Measurements from ENCODE around the gene SAMD14. TPM values are rescaled to one million over a fixed set of nuclear protein-coding genes. Genes with fewer than 3 reads are reported as not detected.

The SAMD14 gene
- total RNA-seq, 1 donor from 2014 or later: 5.5 TPM

GRCh38 chr17:50165466-50165865 is 35.5 kb upstream of the SAMD14 start:
- DNase-seq (ENCODE audit: low spot score): no peak

DNA sequence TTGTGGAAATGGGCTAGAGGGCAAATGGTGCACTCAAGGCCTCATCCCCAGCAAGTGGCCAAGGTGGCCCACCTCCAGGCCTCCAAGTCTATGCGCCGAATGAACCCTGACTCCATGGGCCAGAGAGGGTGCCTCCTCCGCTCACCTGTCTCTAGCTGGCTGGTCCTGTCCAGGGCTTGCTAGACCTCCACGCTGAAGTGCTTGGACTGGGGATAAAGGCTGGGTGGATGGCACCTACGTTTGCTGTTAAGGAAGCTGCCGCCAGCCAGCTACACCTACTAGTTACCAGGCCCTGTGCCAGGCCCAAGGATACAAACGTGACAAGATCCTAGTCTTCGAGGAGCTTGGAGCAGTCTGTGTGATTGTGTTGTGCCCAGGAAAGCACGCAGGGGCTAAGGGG is 35.1 kb upstream of the SAMD14 start:
- DNase-seq (ENCODE audit: low spot score): no peak

DNA sequence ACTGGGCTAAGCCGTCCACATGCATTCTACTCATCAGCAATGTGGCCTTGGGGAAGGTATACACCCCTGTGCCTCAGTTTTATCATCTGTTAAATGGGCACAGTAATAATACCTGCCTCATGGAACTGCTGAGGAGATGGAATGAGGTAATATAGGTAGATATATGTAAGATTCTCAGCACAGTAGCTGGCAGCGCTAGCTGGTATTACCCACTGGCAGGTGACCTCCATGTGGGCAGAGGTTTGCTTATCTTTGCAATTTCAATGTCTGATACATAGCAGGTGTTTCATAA is 34.7 kb upstream of the SAMD14 start:
- no peak for DNase-seq (ENCODE audit: low spot score)

- DNase-seq (ENCODE audit: low spot score): no peak
These were observed 34.1 kb upstream of the SAMD14 start for GRCh38 chr17:50163843-50164696.

GRCh38 chr17:50162466-50163254 is 32.7 kb upstream of the SAMD14 start:
- no peak for DNase-seq (ENCODE audit: low spot score)

- DNase-seq (ENCODE audit: low spot score): no peak
These were observed 31.9 kb upstream of the SAMD14 start for GRCh38 chr17:50161911-50162288.

- DNase-seq (ENCODE audit: low spot score): peak; percentile 93
These were observed 31.3 kb upstream of the SAMD14 start for GRCh38 chr17:50161023-50161910.

- no peak for DNase-seq (ENCODE audit: low spot score)
These were observed 27.9 kb upstream of the SAMD14 start for GRCh38 chr17:50157891-50158290.

- no peak for DNase-seq (ENCODE audit: low spot score)
These were observed 25.3 kb upstream of the SAMD14 start for GRCh38 chr17:50155115-50155819.

GRCh38 chr17:50154604-50155003 is 24.6 kb upstream of the SAMD14 start:
- DNase-seq (ENCODE audit: low spot score): no peak

GRCh38 chr17:50153650-50154575 is 24.0 kb upstream of the SAMD14 start:
- DNase-seq (ENCODE audit: low spot score): no peak

- DNase-seq (ENCODE audit: low spot score): no peak
These were observed 22.8 kb upstream of the SAMD14 start for GRCh38 chr17:50152736-50153135.

DNA sequence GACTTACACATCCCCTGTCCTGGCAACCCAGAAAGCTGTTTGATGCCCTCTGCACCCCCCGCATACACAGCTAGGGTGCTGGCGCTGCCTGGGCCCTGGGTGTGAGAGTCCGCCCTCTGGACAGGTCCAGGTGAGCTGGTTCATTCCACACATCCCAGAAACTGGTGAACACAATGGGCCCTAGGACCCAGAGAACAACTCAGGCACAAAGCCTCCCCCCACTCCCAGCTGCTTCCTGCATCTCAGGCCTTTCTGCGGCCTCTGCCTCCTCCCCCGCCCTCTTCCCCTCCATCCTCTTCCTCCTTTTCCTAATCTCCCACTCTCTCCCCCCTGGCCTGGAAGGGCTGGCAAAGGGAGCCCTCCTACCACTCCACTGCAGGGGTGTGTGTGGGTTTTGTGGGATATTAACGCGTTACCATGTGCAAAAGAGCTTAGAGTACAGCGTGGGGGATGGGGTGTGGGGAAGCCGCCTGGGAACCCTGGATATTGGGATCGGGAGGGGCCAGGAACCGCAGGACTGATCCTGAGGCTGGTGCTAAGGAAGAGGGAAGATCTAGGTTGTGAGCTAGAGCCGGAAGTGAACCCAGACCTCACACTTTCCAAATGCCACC is 22.1 kb upstream of the SAMD14 start:
- peak; percentile 89 for DNase-seq (ENCODE audit: low spot score)

DNA sequence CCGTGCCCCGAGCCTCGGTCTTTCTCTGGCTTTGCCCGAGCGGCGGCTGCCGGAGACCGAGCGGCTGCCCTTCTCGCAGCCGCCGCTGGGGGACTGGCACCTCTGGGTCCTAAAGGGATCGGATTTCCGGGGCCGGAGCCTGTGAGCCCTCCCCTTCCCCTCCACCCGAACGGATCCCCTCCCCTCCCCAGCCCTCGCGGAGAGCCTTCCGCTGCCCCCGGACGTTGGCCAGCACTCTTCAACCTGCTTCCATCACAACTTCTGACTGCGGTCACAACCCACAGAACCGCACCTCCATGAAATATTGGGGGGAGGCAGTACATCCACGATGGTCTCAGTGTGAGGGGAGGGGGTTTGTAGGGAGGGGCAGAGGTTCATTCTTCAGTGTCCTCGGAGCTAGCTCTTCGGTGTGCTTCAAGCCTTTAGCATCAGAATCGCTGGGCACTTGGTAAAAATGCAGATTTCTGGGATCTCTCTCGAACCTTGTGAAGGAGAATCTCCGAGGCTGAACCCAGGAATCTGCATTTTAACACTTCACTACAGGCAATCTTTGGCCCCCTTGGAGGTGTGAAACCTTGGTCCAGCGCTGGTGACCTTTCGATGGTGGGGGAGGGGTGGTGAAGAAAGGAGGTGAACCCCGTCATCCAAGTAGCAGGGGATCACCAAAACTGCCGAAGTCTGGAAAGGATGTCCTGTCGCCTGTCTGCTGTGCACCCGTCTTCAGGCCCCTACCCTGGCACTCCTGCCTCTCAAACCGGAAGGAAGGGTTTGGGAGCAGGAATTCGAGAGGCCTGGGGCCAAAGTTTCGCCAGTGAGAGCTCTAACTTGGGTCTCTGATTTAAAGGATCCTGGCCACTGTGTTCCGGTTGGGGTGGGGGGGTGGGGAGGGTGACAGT is 21.3 kb upstream of the SAMD14 start:
- peak; percentile 92 for DNase-seq (ENCODE audit: low spot score)

- no peak for DNase-seq (ENCODE audit: low spot score)
These were observed 20.5 kb upstream of the SAMD14 start, which contains the start of gene PPP1R9B for GRCh38 chr17:50150354-50151040. TSS of gene PPP1R9B (minus strand) at chr17:50150677. CDS start at chr17:50150513, 164 bp downstream.

DNA sequence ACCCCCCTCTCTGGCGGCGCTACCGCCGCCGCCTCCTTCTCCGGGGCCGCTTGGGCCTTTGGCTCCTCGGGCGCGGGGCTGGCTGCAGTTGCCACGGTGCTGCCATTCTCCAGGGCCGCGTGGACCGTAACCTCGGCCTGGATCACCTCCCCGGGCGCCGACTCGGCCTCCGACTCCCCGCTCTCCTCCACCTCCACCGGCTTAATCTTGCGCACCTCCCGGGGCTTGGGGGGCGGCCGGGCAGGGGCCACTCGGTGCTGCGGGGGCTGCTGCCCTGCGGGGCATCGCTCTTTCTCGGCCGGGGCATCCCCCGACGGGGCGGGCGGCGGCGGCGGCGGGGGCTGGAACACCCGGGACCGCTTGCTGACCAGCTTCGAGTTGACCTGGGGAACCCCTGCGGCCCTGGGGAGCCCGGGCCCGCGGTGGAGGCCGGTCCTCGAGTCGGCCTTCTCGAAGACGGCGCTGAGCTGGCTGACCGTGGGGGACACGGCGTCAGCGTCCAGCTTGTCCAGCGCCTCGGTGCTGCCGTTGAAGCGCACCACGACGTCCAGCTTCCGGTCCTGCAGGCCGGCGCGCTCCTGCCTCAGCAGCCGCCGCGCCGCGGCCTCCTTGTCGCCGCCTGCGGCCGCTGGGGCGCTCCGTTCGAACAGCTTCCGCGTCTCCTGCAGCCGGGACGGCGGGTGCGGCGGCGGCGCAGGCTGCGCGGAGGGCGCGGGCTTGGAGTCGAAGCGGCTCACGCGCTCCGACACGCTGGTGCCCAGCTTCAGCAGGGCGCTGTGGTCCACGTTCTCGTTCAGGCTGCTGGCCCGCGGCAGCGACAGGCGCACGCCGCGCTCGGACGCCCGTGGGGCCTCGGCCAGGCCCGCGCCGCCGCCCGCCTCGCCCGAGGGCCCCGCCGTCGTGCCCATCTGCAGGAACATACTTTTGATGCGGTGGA is 19.7 kb upstream of the SAMD14 start:
- DNase-seq (ENCODE audit: low spot score): no peak

DNA sequence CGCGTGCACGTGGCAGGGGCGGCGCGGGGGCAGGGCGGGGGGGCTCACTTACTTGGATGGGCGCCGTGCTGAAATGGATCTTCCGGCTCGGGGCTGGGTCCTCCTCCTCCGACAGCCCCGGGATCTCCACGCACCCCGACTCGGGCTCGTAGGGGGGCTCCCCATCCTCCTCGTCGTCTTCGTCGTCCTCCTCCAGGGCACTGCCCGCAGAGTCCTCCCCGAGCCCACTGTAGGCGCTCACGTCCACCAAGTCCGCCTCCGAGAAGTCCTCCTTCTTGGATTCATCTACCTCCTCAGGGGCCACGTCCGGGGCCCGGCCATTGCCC is 19.1 kb upstream of the SAMD14 start:
- no peak for DNase-seq (ENCODE audit: low spot score)

Data from ureter (tissue), 1 donor.